A673 (cell line): ENCODE results near the gene C11orf68. TPM values are rescaled to one million over a fixed set of nuclear protein-coding genes. Genes with fewer than 3 reads are reported as not detected.

Experiments
- BruUV-seq: library from RNA; stranded (reverse); fragments of 400-500 nt; replicated peaks from 2 replicates; lab custom pipeline; 2021; lab: Mats Ljungman, UMichigan
- CTCF ChIA-PET: fragments of 300-600 bp; sonication (Branson Sonifier 250); formaldehyde crosslinking; loops from one replicate; lab custom pipeline; 2022; ENCODE audit warnings: antibody characterized with exemption; lab: Charles Lee
- POLR2A ChIA-PET: fragments of 300-600 bp; sonication (Branson Sonifier 250); formaldehyde crosslinking; loops from one replicate; lab custom pipeline; 2022; ENCODE audit warnings: antibody characterized with exemption; ENCODE audit not compliant: low non-redundant PET; lab: Charles Lee
- DNase-seq: peaks from one replicate; pipeline ENCODE4 v3.0.0-alpha.2; 2015; ENCODE audit warnings: low spot score
- H3K27ac ChIP-seq: fragments of 200-600 bp; sonication (generic); 2 replicates; pipeline ENCODE4 v1.5.1; 2016; ENCODE audit warnings: mixed run types, low read depth, mild to moderate bottlenecking, mixed read lengths, antibody characterized with exemption, low read length; ENCODE audit not compliant: poor library complexity, severe bottlenecking
- H3K27me3 ChIP-seq: fragments of 200-600 bp; sonication (generic); replicated peaks from 2 replicates; pipeline ENCODE4 v1.6.1; 2017; ENCODE audit warnings: mixed run types, low read depth, mild to moderate bottlenecking, mixed read lengths, antibody characterized with exemption, low read length; ENCODE audit not compliant: insufficient read depth, poor library complexity
- H3K36me3 ChIP-seq: fragments of 200-600 bp; sonication (generic); 2 replicates; pipeline ENCODE4 v1.6.1; 2016; ENCODE audit warnings: mixed run types, mild to moderate bottlenecking, mixed read lengths, antibody characterized with exemption, low read length; ENCODE audit not compliant: insufficient read depth, poor library complexity, severe bottlenecking
- H3K4me1 ChIP-seq: fragments of 200-600 bp; sonication (generic); 2 replicates; pipeline ENCODE4 v1.6.1; 2017; ENCODE audit warnings: mixed run types, mild to moderate bottlenecking, mixed read lengths, antibody characterized with exemption, low read length; ENCODE audit not compliant: insufficient read depth, poor library complexity, severe bottlenecking
- H3K4me3 ChIP-seq: fragments of 200-600 bp; sonication (generic); 2 replicates; pipeline ENCODE4 v1.5.1; 2016; ENCODE audit warnings: low read depth, mixed run types, mild to moderate bottlenecking, mixed read lengths, low read length; ENCODE audit not compliant: poor library complexity, severe bottlenecking
- H3K9me3 ChIP-seq: fragments of 200-600 bp; sonication (generic); 2 replicates; pipeline ENCODE4 v1.6.1; 2016; ENCODE audit warnings: mixed run types, low read depth, mild to moderate bottlenecking, mixed read lengths, antibody characterized with exemption, low read length; ENCODE audit not compliant: poor library complexity, severe bottlenecking
- EZH2 ChIP-seq: fragments of 200-600 bp; sonication (generic); IDR thresholded peaks from 2 replicates; pipeline ENCODE4 v1.6.1; 2017; ENCODE audit warnings: borderline replicate concordance, low read depth, mild to moderate bottlenecking, mixed read lengths, antibody characterized with exemption, low read length; ENCODE audit not compliant: poor library complexity, severe bottlenecking
- intact Hi-C: fragments of 100-400 bp; cut with micrococcal nuclease; formaldehyde crosslinking; loops from one replicate; pipeline ENCODE4 v1.10.0; 2022; ENCODE audit not compliant: unreplicated experiment
- total RNA-seq: library from RNA; stranded (reverse); gene quantifications from 2 replicates; pipeline ENCODE4 v1.2.3, GENCODE V29; 2021
- TF ChIP-seq, protein P1 (sequence below): fragments of 300-800, 200-600 bp; sonication (generic); conservative IDR thresholded peaks from 2 replicates; pipeline ENCODE4 v1.5.1; 2017; ENCODE audit warnings: low read depth, mild to moderate bottlenecking, antibody characterized with exemption, low read length, moderate library complexity, mixed read lengths

Gene C11orf68
- total RNA-seq, 1 experiment from 2014 or later, result 22.4 TPM

DNA sequence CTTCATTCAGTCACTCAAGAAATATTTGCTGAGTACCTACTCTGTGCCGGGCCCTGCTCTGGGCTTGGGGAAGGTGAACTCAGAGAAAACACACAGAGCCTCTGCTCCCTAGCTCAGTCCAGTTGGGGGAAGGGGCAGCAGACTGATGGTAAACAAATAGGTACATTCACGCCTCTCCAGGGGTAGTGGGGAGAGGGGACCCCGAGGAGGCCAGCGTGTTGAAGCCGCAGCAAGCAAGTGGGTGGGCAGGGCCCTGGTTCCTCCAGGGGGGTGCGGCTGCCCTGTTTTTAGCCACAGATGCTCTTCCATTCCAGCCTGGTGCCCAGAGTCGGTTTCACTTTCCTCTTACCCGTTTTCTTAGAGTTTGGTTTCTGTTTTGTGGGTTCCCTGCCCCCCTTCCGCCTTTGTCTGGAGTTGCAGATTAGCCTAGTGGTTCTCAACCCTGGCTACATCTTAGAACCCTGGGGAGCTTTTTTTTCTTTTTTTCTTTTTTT lies 9.1 kb upstream of the C11orf68 start:
- intact Hi-C loops, result no loop called here

DNA sequence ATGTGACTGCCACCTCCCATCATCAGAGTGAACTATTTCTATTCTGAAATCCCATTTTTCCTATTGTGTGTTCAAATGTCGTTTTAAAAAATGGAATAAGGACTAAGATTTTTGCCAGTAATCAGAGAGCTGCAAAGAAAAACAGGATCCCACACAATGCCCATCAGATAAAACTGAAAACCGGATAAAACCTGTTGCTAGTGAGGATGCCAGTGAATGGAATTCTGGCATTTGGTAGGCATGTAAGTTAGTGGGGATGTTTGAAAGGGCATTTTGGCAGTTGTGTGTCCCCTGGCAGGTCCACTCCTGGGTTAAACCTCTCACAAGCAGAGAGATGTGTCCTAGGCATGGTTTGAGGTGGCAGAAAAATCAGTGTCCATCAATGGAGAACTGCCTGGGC lies 6.5 kb upstream of the C11orf68 start:
- Histone ChIP-seq H3K4me3 (no peak overlapping the region), H3K9me3 (no peaks in the 10 kb centered on the region), H3K27ac (no peak overlapping the region), H3K4me1 (no peaks in the 10 kb centered on the region), H3K36me3 (peaks cover 12% of the 10 kb centered on the region), H3K27me3 (no peaks in the 10 kb centered on the region)
- BruUV-seq, result no TSS peak
- intact Hi-C loops, result no loop called here
- DNase-seq, result no peak
- POLR2A ChIA-PET, result no interaction called here
- CTCF ChIA-PET, result no interaction called here
- TF ChIP-seq, protein P1, sequence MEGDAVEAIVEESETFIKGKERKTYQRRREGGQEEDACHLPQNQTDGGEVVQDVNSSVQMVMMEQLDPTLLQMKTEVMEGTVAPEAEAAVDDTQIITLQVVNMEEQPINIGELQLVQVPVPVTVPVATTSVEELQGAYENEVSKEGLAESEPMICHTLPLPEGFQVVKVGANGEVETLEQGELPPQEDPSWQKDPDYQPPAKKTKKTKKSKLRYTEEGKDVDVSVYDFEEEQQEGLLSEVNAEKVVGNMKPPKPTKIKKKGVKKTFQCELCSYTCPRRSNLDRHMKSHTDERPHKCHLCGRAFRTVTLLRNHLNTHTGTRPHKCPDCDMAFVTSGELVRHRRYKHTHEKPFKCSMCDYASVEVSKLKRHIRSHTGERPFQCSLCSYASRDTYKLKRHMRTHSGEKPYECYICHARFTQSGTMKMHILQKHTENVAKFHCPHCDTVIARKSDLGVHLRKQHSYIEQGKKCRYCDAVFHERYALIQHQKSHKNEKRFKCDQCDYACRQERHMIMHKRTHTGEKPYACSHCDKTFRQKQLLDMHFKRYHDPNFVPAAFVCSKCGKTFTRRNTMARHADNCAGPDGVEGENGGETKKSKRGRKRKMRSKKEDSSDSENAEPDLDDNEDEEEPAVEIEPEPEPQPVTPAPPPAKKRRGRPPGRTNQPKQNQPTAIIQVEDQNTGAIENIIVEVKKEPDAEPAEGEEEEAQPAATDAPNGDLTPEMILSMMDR, result no peak
- no peak for TF ChIP-seq EZH2

More for the DNA sequence above, 9.1 kb upstream of the C11orf68 start:
- ChIA-PET POLR2A (no interaction called here), CTCF (no interaction called here)
- no peaks in the 10 kb centered on the region for H3K27me3 ChIP-seq
- no peak for DNase-seq
- no peak overlapping the region for H3K27ac ChIP-seq
- H3K9me3 ChIP-seq, result no peaks in the 10 kb centered on the region
- TF ChIP-seq EZH2, result no peak
- TF ChIP-seq, protein P1, result no peak
- H3K36me3 ChIP-seq, result peaks cover under 1% of the 10 kb centered on the region
- BruUV-seq, result no TSS peak
- H3K4me3 ChIP-seq, result no peak overlapping the region
- H3K4me1 ChIP-seq, result no peaks in the 10 kb centered on the region

DNA sequence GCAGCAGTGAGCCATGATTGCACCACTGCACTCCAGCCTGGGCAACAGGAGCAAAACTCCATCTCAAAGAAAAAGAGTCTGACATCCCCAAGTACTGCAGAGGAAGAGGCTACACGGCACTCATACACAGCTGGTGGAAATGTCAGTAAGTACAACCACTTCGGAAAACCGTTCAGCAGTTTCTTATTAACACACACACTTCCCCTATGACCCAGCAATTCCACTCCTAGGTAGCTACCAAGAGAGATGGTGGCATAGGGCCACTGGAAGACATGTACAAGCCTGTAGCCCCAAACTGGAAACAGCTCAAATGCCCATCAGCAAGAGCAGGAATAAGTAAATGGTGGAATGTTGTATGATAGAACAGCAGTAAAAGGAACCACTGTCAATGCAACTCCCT lies 3.7 kb upstream of the C11orf68 start:
- ChIA-PET POLR2A (no interaction called here), CTCF (no interaction called here)
- no peak for DNase-seq
- H3K4me3 ChIP-seq, result no peak overlapping the region
- no peak overlapping the region for H3K27ac ChIP-seq
- no peaks in the 10 kb centered on the region for H3K27me3 ChIP-seq
- no peak for TF ChIP-seq EZH2
- TF ChIP-seq, protein P1, result no peak
- intact Hi-C loops, result no loop called here
- H3K4me1 ChIP-seq, result peaks cover 5% of the 10 kb centered on the region
- no TSS peak for BruUV-seq
- H3K36me3 ChIP-seq, result peaks cover 12% of the 10 kb centered on the region
- no peaks in the 10 kb centered on the region for H3K9me3 ChIP-seq
